Measurements from ENCODE around the gene GALNT14. TPM values are rescaled to one million over a fixed set of nuclear protein-coding genes. Genes with fewer than 3 reads are reported as not detected.

Gene GALNT14
- total and polyA plus RNA-seq, 2 of the 8 experiments (the other 6 are each of a cell fraction or from before 2014, with no cell fraction given): 13.0 to 13.7 TPM

- TF ChIP-seq CHD7 (IDR thresholded peaks at IDR 0.05; ENCODE audit: insufficient replicate concordance, low read length) (no peak), SP2 (IDR thresholded peaks at IDR 0.05; ENCODE audit: low read length) (no peak), EGR1 (IDR thresholded peaks at IDR 0.05; ENCODE audit: borderline replicate concordance, low read depth, low read length) (no peak), RNF2 (IDR thresholded peaks at IDR 0.05; ENCODE audit: borderline replicate concordance, low read depth, low read length, missing control alignments, poor library complexity, severe bottlenecking) (no peak), SRF (IDR thresholded peaks at IDR 0.05; ENCODE audit: low read depth, low read length) (no peak), KDM1A (IDR thresholded peaks at IDR 0.05; ENCODE audit: borderline replicate concordance, low read length) (no peak), POU5F1 (IDR thresholded peaks at IDR 0.05; ENCODE audit: low read depth, low read length) (no peak), POLR2AphosphoS5 (IDR thresholded peaks at IDR 0.05; ENCODE audit: low read depth, low read length) (no peak), BACH1 (IDR thresholded peaks at IDR 0.05; ENCODE audit: low read length) (no peak), KDM4A (IDR thresholded peaks at IDR 0.05; ENCODE audit: low read depth, low read length, severe bottlenecking) (no peak), BCL11A (IDR thresholded peaks at IDR 0.05; ENCODE audit: low read depth in 2 of 2, low read length in 2 of 2) (no peak), EP300 (IDR thresholded peaks at IDR 0.05; ENCODE audit: borderline replicate concordance in 1 of 2, low read depth in 2 of 2, low read length in 2 of 2) (no peak)
Measured at GRCh38 chr2:30948857-30949256, 189.4 kb downstream of the GALNT14 start (continued).

All from H1 (cell line).